Mesendoderm (in vitro differentiated cells): ENCODE results near the gene MCEMP1. TPM values are rescaled to one million over a fixed set of nuclear protein-coding genes. Genes with fewer than 3 reads are reported as not detected.
A peak's percentile ranks its signal among the peaks of the same experiment; 100 is the strongest.

ENCODE experiments used
- DNase-seq: peaks from one replicate; pipeline ENCODE4 v3.0.0; 2013
- H2AK5ac ChIP-seq: 2 replicates; pipeline ENCODE4 v1.6.1; 2013; ENCODE audit warnings: low read length, inconsistent platforms
- H2BK120ac ChIP-seq: 2 replicates; pipeline ENCODE4 v1.6.1; 2013; ENCODE audit warnings: low read depth, mild to moderate bottlenecking, low read length, moderate library complexity, mixed read lengths
- H2BK15ac ChIP-seq: replicated peaks from 2 replicates; pipeline ENCODE4 v1.6.1; 2013; ENCODE audit warnings: low read depth, mild to moderate bottlenecking, moderate library complexity
- H2BK5ac ChIP-seq: 2 replicates; pipeline ENCODE4 v1.6.1; 2013; ENCODE audit warnings: low read length, inconsistent platforms
- H3K18ac ChIP-seq: 2 replicates; pipeline ENCODE4 v1.6.1; 2013; ENCODE audit warnings: mild to moderate bottlenecking, low read length, mixed read lengths
- H3K23ac ChIP-seq: one replicate; pipeline ENCODE4 v1.6.1; 2013; ENCODE audit warnings: low read length
- H3K27ac ChIP-seq: 2 replicates; pipeline ENCODE4 v1.5.1; 2013; ENCODE audit warnings: low read depth, mild to moderate bottlenecking, inconsistent platforms, low read length, moderate library complexity
- H3K27me3 ChIP-seq: 2 replicates; pipeline ENCODE4 v1.6.1; 2013; ENCODE audit warnings: low read length, control low read depth, mild to moderate bottlenecking, inconsistent platforms; ENCODE audit not compliant: insufficient read depth, poor library complexity
- H3K36me3 ChIP-seq: 2 replicates; pipeline ENCODE4 v1.6.1; 2013; ENCODE audit warnings: low read length, inconsistent platforms; ENCODE audit not compliant: control insufficient read depth, insufficient read depth
- H3K4ac ChIP-seq: one replicate; pipeline ENCODE4 v1.6.1; 2013; ENCODE audit warnings: low read depth, mild to moderate bottlenecking, low read length, moderate library complexity
- H3K4me1 ChIP-seq: 2 replicates; pipeline ENCODE4 v1.6.1; 2013; ENCODE audit warnings: low read depth, low read length, inconsistent platforms; ENCODE audit not compliant: control insufficient read depth
- H3K4me2 ChIP-seq: 2 replicates; pipeline ENCODE4 v1.6.1; 2013; ENCODE audit warnings: low read length
- H3K4me3 ChIP-seq: 2 replicates; pipeline ENCODE4 v1.5.1; 2013; ENCODE audit warnings: mild to moderate bottlenecking, low read length
- H3K56ac ChIP-seq: one replicate; pipeline ENCODE4 v1.6.1; 2013; ENCODE audit warnings: low read length
- H3K79me1 ChIP-seq: 2 replicates; pipeline ENCODE4 v1.6.1; 2013; ENCODE audit warnings: low read length, inconsistent platforms
- H3K79me2 ChIP-seq: 2 replicates; pipeline ENCODE4 v1.6.1; 2013; ENCODE audit warnings: mild to moderate bottlenecking, low read length; ENCODE audit not compliant: control insufficient read depth, insufficient read depth
- H3K9ac ChIP-seq: 2 replicates; pipeline ENCODE4 v1.6.1; 2013; ENCODE audit warnings: low read length, inconsistent platforms
- H4K5ac ChIP-seq: one replicate; pipeline ENCODE4 v1.6.1; 2013; ENCODE audit warnings: low read length
- H4K8ac ChIP-seq: one replicate; pipeline ENCODE4 v1.6.1; 2013; ENCODE audit warnings: low read depth, mild to moderate bottlenecking, control low read depth, low read length, moderate library complexity
- WGBS: extraction: QIAGEN DNeasy Blood & Tissue Kit; methylation state at CpG from one replicate; pipeline ENCODE4 v1.1.7; 2013; ENCODE audit warnings: low lambda C conversion rate, missing lambda C conversion rate; ENCODE audit not compliant: insufficient coverage; ENCODE audit errors: extremely low coverage; 5-methylcytosine and 5-hydroxymethylcytosine counted together
- polyA plus RNA-seq, 2 experiments: library from polyadenylated mRNA; stranded (reverse); fragments of 200-250 nt; gene quantifications; one replicate each; pipeline ENCODE4 v1.2.3, GENCODE V29; 2013

MCEMP1 gene, protein sequence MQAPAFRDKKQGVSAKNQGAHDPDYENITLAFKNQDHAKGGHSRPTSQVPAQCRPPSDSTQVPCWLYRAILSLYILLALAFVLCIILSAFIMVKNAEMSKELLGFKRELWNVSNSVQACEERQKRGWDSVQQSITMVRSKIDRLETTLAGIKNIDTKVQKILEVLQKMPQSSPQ
- 0.06 TPM for polyA plus RNA-seq (2013, experiment 1 of 2)
- not detected for polyA plus RNA-seq (2013, experiment 2 of 2)

DNA sequence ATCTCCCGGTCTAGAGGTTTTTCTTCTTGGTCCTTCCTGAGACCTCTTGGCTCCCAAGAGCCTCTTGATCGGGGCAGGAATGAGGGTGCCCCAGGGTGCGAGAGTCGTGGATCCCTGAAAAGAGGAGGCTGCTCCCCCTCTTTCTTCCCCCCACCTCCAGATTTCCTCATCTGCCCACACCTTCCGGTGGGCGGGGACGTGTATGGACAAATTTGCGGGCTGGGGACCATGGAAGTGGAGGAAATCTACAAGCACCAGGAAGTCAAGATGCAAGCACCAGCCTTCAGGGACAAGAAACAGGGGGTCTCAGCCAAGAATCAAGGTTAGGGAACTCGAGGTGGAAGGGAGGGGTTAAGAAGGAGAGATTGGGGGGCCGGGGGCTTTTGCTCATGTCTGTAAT is at the start of gene MCEMP1:
Gene MCEMP1 (plus strand): TSS at position 237 of the 400 bp plus-strand sequence. CDS start 31 bp downstream, at position 268.
- H3K27ac ChIP-seq: no peak within 1 kb of the TSS
- no peak within 1 kb of the TSS for H3K4ac ChIP-seq
- no peak within 1 kb of the TSS for H4K5ac ChIP-seq
- H2BK120ac ChIP-seq: no peak within 1 kb of the TSS
- H3K23ac ChIP-seq: no peak within 1 kb of the TSS
- DNase-seq: no peak
- H3K79me1 ChIP-seq: peaks cover under 1% of the 10 kb centered on the region
- H3K4me1 ChIP-seq: peaks cover under 1% of the 10 kb centered on the region
- H3K4me3 ChIP-seq: no peak within 1 kb of the TSS
- H3K36me3 ChIP-seq: no peaks in the 10 kb centered on the region
- H3K9ac ChIP-seq: no peak within 1 kb of the TSS
- H3K79me2 ChIP-seq: peaks cover under 1% of the 10 kb centered on the region
- no peak within 1 kb of the TSS for H4K8ac ChIP-seq
- no peak within 1 kb of the TSS for H2AK5ac ChIP-seq
- no peak within 1 kb of the TSS for H3K56ac ChIP-seq
- H3K18ac ChIP-seq: no peak within 1 kb of the TSS
- H3K4me2 ChIP-seq: no peak within 1 kb of the TSS
- H3K27me3 ChIP-seq: no peaks in the 10 kb centered on the region
- H2BK5ac ChIP-seq: no peak within 1 kb of the TSS
- WGBS: no CpG with 5 or more reads among the region's 10 CpGs
- no peak within 1 kb of the TSS for H2BK15ac ChIP-seq

DNA sequence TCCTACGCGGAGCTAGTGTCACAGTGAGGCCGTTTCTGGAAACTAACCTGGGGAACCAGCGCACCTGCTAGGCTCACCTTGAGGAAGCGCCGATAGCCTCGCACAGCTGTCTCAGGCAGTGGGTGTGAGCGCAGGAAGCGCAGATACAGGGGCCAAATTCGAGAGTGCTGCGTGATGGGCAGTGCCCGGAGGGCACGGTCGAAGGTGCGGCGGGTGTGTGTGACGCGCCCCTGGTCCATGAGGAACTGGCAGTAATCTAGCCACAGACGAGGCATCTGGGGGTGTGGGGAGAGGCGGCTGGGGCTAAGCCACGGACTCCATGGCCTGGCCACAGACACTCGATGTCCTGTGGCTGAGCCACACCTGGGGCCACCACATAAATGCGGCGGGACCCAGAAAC is 49.7 kb upstream of the MCEMP1 start:
- no peak overlapping the region for H2BK5ac ChIP-seq
- H3K4me3 ChIP-seq: no peak overlapping the region
- no CpG with 5 or more reads among the region's 24 CpGs for WGBS
- H3K56ac ChIP-seq: no peak overlapping the region
- no peak overlapping the region for H3K9ac ChIP-seq
- H3K4me2 ChIP-seq: no peak overlapping the region
- peaks cover 27% of the 10 kb centered on the region for H3K79me1 ChIP-seq
- peaks cover 6% of the 10 kb centered on the region for H3K36me3 ChIP-seq
- H2AK5ac ChIP-seq: no peak overlapping the region
- peaks cover 1% of the 10 kb centered on the region for H3K4me1 ChIP-seq
- no peak overlapping the region for H2BK15ac ChIP-seq
- H3K27ac ChIP-seq: no peak overlapping the region
- H4K5ac ChIP-seq: no peak overlapping the region
- no peak for DNase-seq
- no peaks in the 10 kb centered on the region for H3K27me3 ChIP-seq
- no peak overlapping the region for H2BK120ac ChIP-seq
- no peak overlapping the region for H3K23ac ChIP-seq
- H4K8ac ChIP-seq: no peak overlapping the region
- no peak overlapping the region for H3K18ac ChIP-seq
- H3K79me2 ChIP-seq: peaks cover 40% of the 10 kb centered on the region
- H3K4ac ChIP-seq: no peak overlapping the region

DNA sequence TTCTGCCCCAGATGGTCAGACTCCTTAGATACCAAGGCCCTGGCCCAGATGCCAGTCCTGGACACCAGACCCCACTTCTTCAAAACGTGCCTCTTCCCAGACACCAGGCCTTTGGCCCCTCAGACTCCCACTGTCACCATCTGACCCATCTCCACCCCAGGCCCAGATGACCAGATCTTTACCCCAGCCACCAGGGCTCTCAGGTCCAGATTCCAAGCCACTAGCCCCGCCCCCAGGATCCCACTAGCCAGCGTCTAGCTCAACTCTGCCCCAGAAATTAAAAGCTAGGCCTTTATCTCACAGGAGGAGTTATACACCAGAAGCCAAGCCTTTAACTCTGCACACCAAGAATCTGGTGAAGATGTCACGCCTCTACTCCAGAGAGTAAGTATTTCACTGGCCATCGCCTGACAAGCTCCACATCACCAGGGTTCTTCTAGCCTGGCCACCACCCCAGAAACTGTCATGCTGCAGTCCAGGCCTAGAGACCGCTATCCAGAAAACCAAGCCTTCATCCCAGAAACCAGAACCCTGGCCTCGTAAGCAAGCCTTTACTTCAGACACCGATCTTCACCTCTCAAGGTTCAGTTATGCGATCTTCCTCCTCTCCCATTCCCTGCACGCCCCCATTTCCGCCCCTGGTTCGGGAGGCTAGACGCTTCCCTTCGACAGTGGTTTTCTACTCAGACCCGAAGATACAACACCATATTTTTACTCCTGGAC is 48.1 kb upstream of the MCEMP1 start:
- Histone ChIP-seq H2BK15ac (no peak overlapping the region), H3K27ac (no peak overlapping the region), H3K9ac (peak overlapping the region; percentile 83), H3K18ac (no peak overlapping the region), H3K27me3 (no peaks in the 10 kb centered on the region), H2BK120ac (no peak overlapping the region), H3K4ac (no peak overlapping the region), H2BK5ac (no peak overlapping the region), H3K79me2 (peaks cover 40% of the 10 kb centered on the region), H3K36me3 (no peaks in the 10 kb centered on the region), H3K56ac (peak overlapping the region; percentile 88), H3K79me1 (peaks cover 27% of the 10 kb centered on the region), H3K23ac (no peak overlapping the region), H4K5ac (no peak overlapping the region), H2AK5ac (peak overlapping the region; percentile 64), H3K4me3 (peak overlapping the region; percentile 77), H4K8ac (no peak overlapping the region), H3K4me1 (peaks cover 1% of the 10 kb centered on the region), H3K4me2 (peak overlapping the region; percentile 100)
- WGBS: no CpG with 5 or more reads among the region's 15 CpGs
- no peak for DNase-seq

DNA sequence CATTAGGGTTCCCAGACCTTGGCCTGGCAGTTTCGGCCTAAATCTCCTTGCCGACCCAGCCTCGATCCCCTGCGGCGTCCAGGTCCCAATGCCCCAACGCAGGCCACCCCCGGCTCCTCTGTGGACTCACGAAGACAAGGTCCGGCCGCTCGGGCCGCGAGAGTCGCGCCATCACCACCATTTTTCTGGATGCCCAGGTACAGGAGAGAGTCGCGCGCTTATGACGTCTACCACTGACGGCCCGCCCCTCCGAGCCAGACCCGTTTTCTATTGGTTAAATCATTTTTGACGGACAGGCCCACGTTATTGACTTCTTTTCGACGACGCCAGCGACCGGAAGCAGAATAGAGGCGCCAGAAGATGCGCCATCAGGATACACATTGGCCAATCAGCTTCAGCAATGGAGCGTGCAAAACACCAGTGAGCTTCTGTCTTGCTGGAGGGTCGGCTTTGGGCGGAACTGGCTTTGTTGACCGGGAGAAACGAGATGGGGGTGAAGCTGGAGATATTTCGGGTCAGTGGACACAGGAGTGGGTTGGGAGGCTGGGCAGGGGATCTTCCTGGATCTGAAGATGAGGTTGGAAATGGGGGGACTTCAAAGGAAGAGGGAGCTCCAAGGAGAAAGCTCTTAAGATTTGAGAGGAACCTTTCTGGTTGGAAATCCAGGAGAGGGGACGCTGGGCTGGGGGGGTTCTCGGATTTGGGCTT is 47.4 kb upstream of the MCEMP1 start, which contains the start of the genes PET100 and XAB2:
Gene PET100 (plus strand): TSS at position 447 of the 708 bp plus-strand sequence. CDS start 41 bp downstream, at position 488.
Gene XAB2 (minus strand): TSS at position 199 of the 708 bp plus-strand sequence. CDS start 18 bp downstream, at position 181.
- Histone ChIP-seq H2BK120ac (no peak within 1 kb of the TSS), H2BK5ac (no peak within 1 kb of the TSS), H4K8ac (peak within 1 kb of the TSS; percentile 41), H3K4me2 (peak within 1 kb of the TSS; percentile 100), H3K4ac (peak within 1 kb of the TSS; percentile 64), H3K23ac (no peak within 1 kb of the TSS), H3K27me3 (no peaks in the 10 kb centered on the region), H3K9ac (peak within 1 kb of the TSS; percentile 93), H3K27ac (no peak within 1 kb of the TSS), H3K36me3 (no peaks in the 10 kb centered on the region), H3K79me1 (peaks cover 27% of the 10 kb centered on the region), H3K4me3 (peak within 1 kb of the TSS; percentile 97), H3K56ac (peak within 1 kb of the TSS; percentile 90), H3K18ac (no peak within 1 kb of the TSS), H2BK15ac (no peak within 1 kb of the TSS), H2AK5ac (peak within 1 kb of the TSS; percentile 64), H3K4me1 (peaks cover 1% of the 10 kb centered on the region), H3K79me2 (peaks cover 40% of the 10 kb centered on the region), H4K5ac (peak within 1 kb of the TSS; percentile 56)
- WGBS: no CpG with 5 or more reads among the region's 40 CpGs
- peak; percentile 99 for DNase-seq

DNA sequence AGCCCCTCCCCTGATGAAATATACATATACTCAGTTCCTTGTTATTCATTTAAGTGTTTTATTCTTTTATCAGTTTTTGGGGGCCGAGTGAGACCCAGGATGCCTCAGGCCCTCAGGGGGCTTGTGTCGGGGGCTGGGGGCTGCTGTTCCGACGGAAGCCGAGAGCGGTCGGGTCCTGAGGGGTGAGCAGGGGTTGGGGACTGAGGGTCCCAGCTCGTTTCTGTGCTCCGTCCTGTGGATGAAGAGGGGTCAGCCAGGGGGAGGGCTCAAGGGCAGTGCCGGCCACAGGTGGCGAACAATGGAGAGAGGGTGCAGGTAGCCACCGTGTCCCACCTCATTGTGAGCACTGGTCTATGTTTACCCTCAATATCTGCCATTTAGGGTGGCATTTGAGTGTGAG is 45.3 kb upstream of the MCEMP1 start:
- WGBS: no CpG with 5 or more reads among the region's 12 CpGs

More for the DNA sequence above, 45.3 kb upstream of the MCEMP1 start:
- no peak overlapping the region for H3K4me2 ChIP-seq
- no peak overlapping the region for H4K8ac ChIP-seq
- no peak overlapping the region for H3K23ac ChIP-seq
- H2BK120ac ChIP-seq: no peak overlapping the region
- no peak overlapping the region for H3K18ac ChIP-seq
- H3K4me3 ChIP-seq: no peak overlapping the region
- DNase-seq: no peak
- H3K4ac ChIP-seq: no peak overlapping the region
- no peak overlapping the region for H2BK15ac ChIP-seq
- H3K9ac ChIP-seq: no peak overlapping the region
- peaks cover 37% of the 10 kb centered on the region for H3K79me2 ChIP-seq
- H3K36me3 ChIP-seq: no peaks in the 10 kb centered on the region
- H3K4me1 ChIP-seq: peaks cover 1% of the 10 kb centered on the region
- H2AK5ac ChIP-seq: no peak overlapping the region
- H3K27ac ChIP-seq: no peak overlapping the region
- no peak overlapping the region for H2BK5ac ChIP-seq
- H3K56ac ChIP-seq: no peak overlapping the region
- no peak overlapping the region for H4K5ac ChIP-seq
- peaks cover 24% of the 10 kb centered on the region for H3K79me1 ChIP-seq
- no peaks in the 10 kb centered on the region for H3K27me3 ChIP-seq
